Measurements from ENCODE around the gene PRKCQ. TPM values are rescaled to one million over a fixed set of nuclear protein-coding genes. Genes with fewer than 3 reads are reported as not detected.

Gene PRKCQ
- total RNA-seq, 1 donor from 2014 or later = 24.0 TPM

- Mint-ChIP-seq H3K36me3 (ENCODE audit: low read depth, unreplicated experiment) (no peaks in the 10 kb centered on the region), H3K4me3 (ENCODE audit: unreplicated experiment) (no peak overlapping the region), H3K27ac (ENCODE audit: unreplicated experiment) (no peak overlapping the region), H3K4me1 (ENCODE audit: unreplicated experiment) (peaks cover 29% of the 10 kb centered on the region), H3K27me3 (ENCODE audit: unreplicated experiment) (no peaks in the 10 kb centered on the region), H3K9me3 (ENCODE audit: unreplicated experiment) (no peaks in the 10 kb centered on the region)
- no peak for DNase-seq (ENCODE audit: low spot score)
- TF ChIP-seq CTCF (IDR thresholded peaks at IDR 0.05; ENCODE audit: unreplicated experiment) = no peak
These were observed 168.6 kb downstream of the PRKCQ start for GRCh38 chr10:6411436-6411835.

- H3K36me3 Mint-ChIP-seq (ENCODE audit: low read depth, unreplicated experiment) = no peaks in the 10 kb centered on the region
- H3K4me3 Mint-ChIP-seq (ENCODE audit: unreplicated experiment) = no peak overlapping the region
- peak overlapping the region; percentile 96 for H3K27ac Mint-ChIP-seq (ENCODE audit: unreplicated experiment)
- TF ChIP-seq CTCF (IDR thresholded peaks at IDR 0.05; ENCODE audit: unreplicated experiment) = no peak
- no peaks in the 10 kb centered on the region for H3K9me3 Mint-ChIP-seq (ENCODE audit: unreplicated experiment)
- H3K4me1 Mint-ChIP-seq (ENCODE audit: unreplicated experiment) = peaks cover 29% of the 10 kb centered on the region
- no peaks in the 10 kb centered on the region for H3K27me3 Mint-ChIP-seq (ENCODE audit: unreplicated experiment)
- DNase-seq (ENCODE audit: low spot score) = no peak
These were observed 169.2 kb downstream of the PRKCQ start for GRCh38 chr10:6410830-6411229.

- H3K27me3 Mint-ChIP-seq (ENCODE audit: unreplicated experiment) = no peaks in the 10 kb centered on the region
- H3K36me3 Mint-ChIP-seq (ENCODE audit: low read depth, unreplicated experiment) = no peaks in the 10 kb centered on the region
- H3K9me3 Mint-ChIP-seq (ENCODE audit: unreplicated experiment) = no peaks in the 10 kb centered on the region
- H3K27ac Mint-ChIP-seq (ENCODE audit: unreplicated experiment) = peak overlapping the region; percentile 96
- no peak overlapping the region for H3K4me3 Mint-ChIP-seq (ENCODE audit: unreplicated experiment)
- H3K4me1 Mint-ChIP-seq (ENCODE audit: unreplicated experiment) = peaks cover 29% of the 10 kb centered on the region
- no peak for TF ChIP-seq CTCF (IDR thresholded peaks at IDR 0.05; ENCODE audit: unreplicated experiment)
- DNase-seq (ENCODE audit: low spot score) = peak; percentile 20
These were observed 170.0 kb downstream of the PRKCQ start for GRCh38 chr10:6409971-6410643.

- H3K9me3 Mint-ChIP-seq (ENCODE audit: unreplicated experiment) = no peaks in the 10 kb centered on the region
- no peak overlapping the region for H3K27ac Mint-ChIP-seq (ENCODE audit: unreplicated experiment)
- H3K27me3 Mint-ChIP-seq (ENCODE audit: unreplicated experiment) = no peaks in the 10 kb centered on the region
- H3K36me3 Mint-ChIP-seq (ENCODE audit: low read depth, unreplicated experiment) = no peaks in the 10 kb centered on the region
- peaks cover 27% of the 10 kb centered on the region for H3K4me1 Mint-ChIP-seq (ENCODE audit: unreplicated experiment)
- DNase-seq (ENCODE audit: low spot score) = no peak
- TF ChIP-seq CTCF (IDR thresholded peaks at IDR 0.05; ENCODE audit: unreplicated experiment) = peak; percentile 64
- H3K4me3 Mint-ChIP-seq (ENCODE audit: unreplicated experiment) = no peak overlapping the region
These were observed 171.3 kb downstream of the PRKCQ start for GRCh38 chr10:6408799-6409198.

GRCh38 chr10:6407034-6407721 lies 172.9 kb downstream of the PRKCQ start:
- no peaks in the 10 kb centered on the region for H3K27me3 Mint-ChIP-seq (ENCODE audit: unreplicated experiment)
- H3K36me3 Mint-ChIP-seq (ENCODE audit: low read depth, unreplicated experiment) = no peaks in the 10 kb centered on the region
- no peak for DNase-seq (ENCODE audit: low spot score)
- no peak for TF ChIP-seq CTCF (IDR thresholded peaks at IDR 0.05; ENCODE audit: unreplicated experiment)
- H3K9me3 Mint-ChIP-seq (ENCODE audit: unreplicated experiment) = no peaks in the 10 kb centered on the region
- peaks cover 39% of the 10 kb centered on the region for H3K4me1 Mint-ChIP-seq (ENCODE audit: unreplicated experiment)
- peak overlapping the region; percentile 11 for H3K27ac Mint-ChIP-seq (ENCODE audit: unreplicated experiment)
- H3K4me3 Mint-ChIP-seq (ENCODE audit: unreplicated experiment) = no peak overlapping the region

Measured in endothelial cell (in vitro differentiated cells).